ENCODE measurements around the gene SSTR1.

GRCh38 chr14:38221077-38221476 is 13.4 kb downstream of the SSTR1 start:
- TF ChIP-seq POLR2A (IDR thresholded peaks at IDR 0.05) (no peak), CTCF (IDR thresholded peaks at IDR 0.05) (no peak)

Data from Peyer's patch (tissue), 4 donors.